ENCODE results near the gene KIAA0232.
"Not testable (repeated sequence)": the region's sequence is repeated elsewhere in the genome, so short reads cannot be mapped to it uniquely, and the experiment has no call there.

The KIAA0232 gene

DNA sequence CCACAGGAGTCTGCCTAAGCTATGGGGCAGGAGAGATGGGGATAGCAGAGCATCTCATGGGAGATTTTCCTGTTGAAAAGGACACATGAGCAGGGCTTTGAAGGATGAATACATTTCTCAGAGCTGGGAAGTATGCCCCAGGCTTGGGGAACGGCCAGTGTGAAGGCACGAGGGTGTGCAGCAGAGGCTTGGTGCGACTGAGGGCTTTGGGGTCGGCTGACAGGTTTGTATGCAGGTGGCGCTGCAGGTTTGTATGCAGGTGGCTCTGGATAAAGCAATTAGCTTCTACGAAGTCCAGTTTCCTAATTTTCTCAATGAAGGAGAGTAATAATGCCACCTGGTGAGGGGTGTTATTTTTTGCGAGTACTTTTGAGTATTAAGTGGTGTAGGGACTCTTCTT, 6.8 kb upstream of the KIAA0232 start:
- DNase-seq, result no peak

DNA sequence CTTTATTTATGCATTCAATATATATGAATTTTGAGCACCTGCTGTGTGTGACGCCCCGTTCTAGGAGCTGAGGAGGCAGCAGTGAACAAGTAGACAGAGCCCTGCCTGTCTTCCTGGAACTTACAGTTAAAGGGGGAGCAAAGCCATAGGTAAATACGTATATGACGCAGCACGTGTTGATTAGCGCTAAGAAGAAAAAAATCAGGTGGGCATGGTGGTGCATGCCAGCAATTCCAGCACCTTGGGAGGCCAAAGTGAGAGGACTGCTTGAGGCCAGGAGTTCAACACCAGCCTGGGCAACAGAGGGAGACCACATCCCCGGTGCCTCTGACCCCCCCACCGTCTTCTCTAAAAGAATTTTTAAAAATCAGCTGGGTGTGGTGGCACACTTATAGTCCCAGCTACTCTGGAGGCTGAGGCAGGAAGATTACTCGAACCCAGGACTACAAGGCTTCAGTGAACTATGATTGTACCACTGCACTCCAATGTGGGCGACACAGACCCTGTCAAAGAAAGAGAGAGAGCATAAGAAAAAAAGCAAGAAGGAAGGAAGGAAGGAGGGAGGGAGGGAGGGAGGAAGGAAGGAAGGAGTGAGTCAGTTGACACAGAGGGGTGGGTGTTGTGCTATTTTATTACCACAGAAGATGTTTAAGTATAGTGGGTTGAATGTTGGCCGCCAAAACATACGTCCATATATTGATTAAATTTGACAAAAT, 5.4 kb upstream of the KIAA0232 start:
- no peak for DNase-seq

DNA sequence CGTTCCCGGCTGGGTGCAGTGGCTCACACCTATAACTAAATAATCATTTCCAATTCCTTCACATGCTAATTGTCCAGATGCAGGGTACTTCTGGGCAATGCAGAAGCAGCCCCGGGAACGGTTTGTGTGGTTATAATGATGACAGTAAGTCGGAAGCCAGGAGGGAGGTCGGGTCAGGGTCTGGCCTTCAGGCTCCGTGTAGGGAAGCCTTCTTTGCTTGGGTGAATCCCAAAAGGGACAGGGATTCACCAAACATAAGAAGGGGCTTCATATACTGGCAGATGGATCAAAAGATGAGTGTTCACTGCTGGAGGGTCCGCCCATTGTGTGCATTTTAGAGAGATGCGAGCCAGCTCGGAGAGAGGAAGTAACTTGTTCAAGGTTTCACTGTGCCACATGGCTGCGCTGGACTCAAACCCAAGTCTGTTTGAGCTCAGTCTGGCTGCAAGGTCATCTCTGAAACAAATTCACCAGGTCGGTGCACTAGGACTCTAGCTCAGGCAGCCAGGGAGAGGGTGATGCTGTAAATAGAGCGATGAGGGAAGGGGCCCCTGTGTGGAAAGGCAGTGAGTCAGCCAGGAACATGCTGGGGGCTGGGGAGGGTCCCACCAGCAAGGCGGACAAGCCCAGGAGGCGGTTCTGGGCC, 4.8 kb upstream of the KIAA0232 start:
- peak in 1 of 2 donors; percentile 26 for DNase-seq

DNA sequence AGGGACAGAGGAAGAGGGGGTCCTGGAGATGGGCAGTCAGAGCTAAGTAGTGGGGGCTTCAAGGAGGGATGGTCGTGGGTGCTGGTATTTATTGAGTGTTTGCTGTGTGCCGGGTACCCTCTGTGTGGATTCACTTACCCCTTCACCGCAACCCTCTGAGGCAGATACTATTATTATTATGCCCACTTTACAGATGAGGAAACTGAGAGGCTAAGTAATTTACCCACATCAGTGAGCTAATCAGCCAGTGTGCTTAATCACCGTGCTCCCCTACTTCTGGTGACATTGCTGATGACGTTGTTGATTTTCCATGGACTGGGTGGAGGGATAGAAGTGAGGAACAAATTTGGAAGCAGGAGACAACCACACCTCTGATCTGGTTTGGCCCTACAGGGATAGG, 4.1 kb upstream of the KIAA0232 start:
- no peak for DNase-seq

- no peak for DNase-seq
Observed at GRCh38 chr4:6779667-6780565, 2.6 kb upstream of the KIAA0232 start.

DNA sequence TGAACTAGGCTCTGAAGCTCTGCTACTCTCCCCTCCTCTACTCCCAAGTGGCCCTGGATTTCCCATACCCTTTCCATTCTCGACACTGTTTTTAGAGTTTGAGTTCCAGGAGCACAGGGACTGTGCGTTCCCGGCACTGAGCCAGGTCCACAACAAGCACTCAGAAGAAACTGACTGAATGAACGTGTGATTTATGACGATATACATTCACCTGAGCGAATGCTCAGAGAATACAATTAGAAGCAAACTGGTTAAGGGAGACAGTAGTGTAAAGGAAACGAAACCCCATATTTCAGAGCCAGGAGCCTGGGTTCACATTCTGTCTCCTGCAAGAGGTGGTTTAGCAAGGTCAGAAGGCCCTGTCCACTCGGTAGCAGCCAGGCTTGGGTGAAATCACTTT, 1.4 kb upstream of the KIAA0232 start:
- no peak for DNase-seq

- DNase-seq, result no peak
Observed at GRCh38 chr4:6781561-6781960, 966 bp upstream of the KIAA0232 start.

DNA sequence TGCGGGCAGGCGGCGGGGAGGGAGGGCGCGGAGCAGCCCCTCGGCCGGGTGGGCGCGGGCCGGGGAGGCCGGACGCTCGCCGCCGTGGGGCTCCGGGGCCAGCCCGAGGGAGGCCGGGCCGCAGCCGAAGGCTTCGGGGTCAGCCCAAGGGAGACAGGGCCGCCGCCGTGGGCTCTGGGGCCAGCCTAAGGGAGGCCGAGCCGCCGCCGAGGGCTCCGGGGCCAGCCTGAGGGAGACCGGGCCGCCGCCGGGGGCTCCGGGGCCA, 251 bp downstream of the KIAA0232 start:
- DNase-seq, result no peak

- DNase-seq, result peak; percentile 87 to 91
Observed at GRCh38 chr4:6783111-6783981, 819 bp downstream of the KIAA0232 start.

DNA sequence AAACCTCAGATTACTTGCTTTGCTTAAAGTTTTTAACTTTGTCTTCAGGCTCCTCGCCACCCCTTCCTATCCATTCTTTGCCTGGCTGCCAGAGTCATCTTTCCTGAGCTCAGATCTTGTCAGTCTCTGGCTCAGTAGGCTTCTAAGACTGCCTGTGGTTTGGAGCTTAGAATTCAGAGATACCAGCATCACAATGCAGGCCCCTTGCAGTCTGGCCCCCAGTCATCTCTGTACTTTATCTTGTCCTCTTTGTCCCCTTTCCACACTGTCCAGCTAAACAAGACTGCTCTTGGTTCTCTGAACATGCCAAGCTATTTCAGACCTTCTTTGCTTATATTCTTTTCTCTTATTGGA, 3.0 kb downstream of the KIAA0232 start:
- DNase-seq, result no peak

GRCh38 chr4:6788123-6788522, 5.6 kb downstream of the KIAA0232 start:
- DNase-seq, result no peak

DNA sequence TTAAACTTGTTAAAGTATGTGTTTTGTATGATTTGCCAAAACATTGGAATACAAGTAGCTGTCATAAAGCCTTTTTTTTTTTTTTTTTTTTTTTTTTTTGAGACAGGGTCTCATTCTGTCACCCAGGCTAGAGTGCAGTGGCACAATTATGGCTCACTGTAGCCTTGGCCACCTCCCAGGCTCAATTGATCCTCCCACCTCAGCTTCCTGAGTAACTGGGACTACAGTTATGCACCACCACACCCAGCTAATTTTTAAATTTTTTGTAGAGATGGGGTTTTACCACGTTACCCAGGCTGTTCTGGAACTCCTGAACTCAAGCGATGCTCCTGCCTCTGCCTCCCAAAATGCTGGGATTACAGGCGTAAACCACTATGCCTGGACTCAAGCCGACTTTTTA, 8.7 kb downstream of the KIAA0232 start:
- not testable (repeated sequence) for DNase-seq

- DNase-seq, result not testable (repeated sequence)
Observed at GRCh38 chr4:6791796-6792195, 9.3 kb downstream of the KIAA0232 start.

- DNase-seq, result no peak
Observed at GRCh38 chr4:6794189-6794588, 11.7 kb downstream of the KIAA0232 start.

DNA sequence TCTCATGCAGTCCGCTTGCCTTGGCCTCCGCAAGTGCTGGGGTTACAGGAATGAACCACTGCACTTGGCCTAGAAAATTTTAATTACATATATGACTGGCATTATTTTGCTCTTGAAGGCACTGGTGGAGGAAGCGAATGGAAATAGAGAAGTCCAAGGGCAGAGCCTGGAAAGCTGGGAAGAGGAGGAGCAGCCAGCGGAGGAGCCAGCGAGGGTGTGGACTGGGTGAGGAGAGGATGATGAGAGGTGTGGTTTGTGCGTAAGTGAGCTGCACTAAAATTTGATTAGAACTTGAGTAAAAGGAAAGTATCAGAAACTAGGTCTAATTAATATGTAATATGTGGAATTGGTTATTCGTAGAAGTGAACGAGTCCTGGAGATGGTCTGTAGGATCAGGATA, 13.3 kb downstream of the KIAA0232 start:
- no peak for DNase-seq

- DNase-seq, result not testable (repeated sequence)
Observed at GRCh38 chr4:6797368-6797767, 14.8 kb downstream of the KIAA0232 start.

DNA sequence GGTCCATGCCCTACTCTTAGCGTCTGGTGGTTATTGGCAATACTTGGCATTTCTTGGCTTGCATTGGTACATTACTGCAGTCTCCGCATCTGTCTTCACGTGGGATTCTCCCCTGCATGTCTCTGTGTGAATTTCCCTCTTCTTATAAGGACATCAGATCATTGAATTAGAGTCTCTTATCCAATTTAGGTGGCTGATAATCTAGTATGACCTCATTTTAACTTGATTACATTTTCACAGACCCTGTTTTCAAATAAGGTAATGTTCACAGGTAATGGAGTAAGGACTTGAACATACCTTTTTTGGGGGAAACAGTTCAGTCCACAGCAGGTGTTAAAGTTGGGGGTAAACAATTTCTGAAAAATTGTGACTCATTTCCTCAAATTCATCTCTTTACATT, 16.6 kb downstream of the KIAA0232 start:
- no peak for DNase-seq

- no peak for DNase-seq
Observed at GRCh38 chr4:6802025-6802424, 19.5 kb downstream of the KIAA0232 start.

- no peak for DNase-seq
Observed at GRCh38 chr4:6802626-6803025, 20.1 kb downstream of the KIAA0232 start.

GRCh38 chr4:6803246-6803645, 20.7 kb downstream of the KIAA0232 start:
- DNase-seq, result no peak

DNA sequence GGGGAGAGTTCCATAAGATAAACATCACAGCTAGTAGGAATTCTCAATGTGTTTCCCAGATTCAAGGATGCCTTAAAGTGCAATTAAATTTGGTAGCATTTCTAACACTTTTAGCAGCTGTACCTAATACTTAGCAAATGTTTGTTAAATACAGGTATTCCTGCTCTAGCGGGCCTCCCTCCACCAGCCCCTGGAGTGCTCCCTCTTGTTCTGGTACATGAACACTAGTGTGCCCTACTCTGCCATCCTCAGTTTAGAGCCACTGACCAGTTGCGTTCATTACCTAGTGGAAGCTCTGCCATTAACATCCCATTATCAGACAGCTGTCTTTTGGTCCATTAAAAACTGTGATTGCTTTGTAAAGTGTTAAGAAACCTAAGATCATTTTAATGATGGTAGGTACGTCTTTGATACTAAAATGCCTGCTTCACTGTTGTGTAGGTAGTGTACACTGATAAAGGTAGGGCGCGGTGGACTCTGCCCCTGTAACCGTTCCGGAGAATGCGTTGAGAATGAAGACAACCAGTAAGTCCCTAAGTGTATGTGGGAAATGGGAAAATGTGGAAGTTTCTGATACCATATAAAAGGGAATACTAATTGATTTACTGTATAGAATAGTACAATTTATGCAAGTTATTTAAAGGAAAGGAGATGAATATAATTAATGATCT, 21.7 kb downstream of the KIAA0232 start:
- no peak for DNase-seq

DNA sequence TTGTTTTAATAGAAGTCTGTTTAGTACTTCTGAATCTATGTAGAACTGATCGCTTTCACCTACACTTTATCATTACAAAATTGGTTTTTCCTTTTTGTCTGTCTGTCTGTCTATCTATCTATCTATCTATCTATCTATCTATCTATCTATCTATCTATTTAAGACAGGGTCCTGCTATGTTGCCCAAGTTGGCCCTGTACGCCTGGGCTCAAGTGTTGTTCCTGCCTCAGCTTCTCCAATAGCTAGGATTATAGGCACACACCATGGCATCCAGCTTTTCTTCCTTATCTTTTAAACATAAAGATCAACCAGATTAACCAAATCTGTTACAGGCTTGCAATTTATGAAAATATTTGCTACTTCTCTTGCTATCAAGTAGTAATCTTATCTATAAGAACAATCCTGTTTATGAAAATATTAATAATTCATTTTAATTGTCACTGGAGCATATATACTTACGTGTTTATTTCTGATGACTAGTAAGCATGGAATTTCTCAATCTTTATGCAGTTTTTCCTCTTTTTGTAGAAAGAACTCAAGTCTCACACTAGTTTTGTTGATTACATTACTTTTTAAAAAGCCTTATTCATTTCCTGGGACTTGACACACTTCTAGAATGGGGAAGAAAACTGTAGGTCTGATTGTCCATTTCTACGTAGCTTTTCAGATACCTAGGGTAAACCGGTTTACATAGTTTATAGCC, 24.5 kb downstream of the KIAA0232 start:
- no peak for DNase-seq
